PFSK-1 (cell line): ENCODE data around the gene GLRA1.

ENCODE experiments used
- FOXP2 ChIP-seq: optimal IDR thresholded peaks from 2 replicates; pipeline ENCODE3; 2011; ENCODE audit warnings: borderline replicate concordance, control low read depth, inconsistent platforms; ENCODE audit not compliant: insufficient read depth; ENCODE audit errors: extremely low read length, extremely low read depth
- POLR2AphosphoS5 ChIP-seq: IDR thresholded peaks from 2 replicates; pipeline ENCODE4 v1.6.1; 2012; ENCODE audit warnings: low read depth, mild to moderate bottlenecking, control low read depth, low read length, moderate library complexity
- REST ChIP-seq, 2 experiments: IDR thresholded peaks; 2 replicates each; pipeline versions ENCODE4 v1.6.1 to v1.8.0; 2011 to 2012; ENCODE audit warnings: low read depth in 2 of 2, low read length in 2 of 2, control low read depth in 1 of 2, inconsistent platforms in 1 of 2, mild to moderate bottlenecking in 1 of 2, moderate library complexity in 1 of 2; ENCODE audit not compliant: insufficient read depth in 1 of 2
- SIN3A ChIP-seq: IDR thresholded peaks from 2 replicates; pipeline ENCODE4 v1.6.1; 2012; ENCODE audit warnings: mild to moderate bottlenecking, low read length, moderate library complexity, borderline replicate concordance; ENCODE audit not compliant: insufficient read depth
- TAF1 ChIP-seq: IDR thresholded peaks from 2 replicates; pipeline ENCODE4 v1.6.1; 2012; ENCODE audit warnings: low read length, control low read depth, borderline replicate concordance; ENCODE audit not compliant: insufficient read depth

Gene GLRA1

GRCh38 chr5:151904909-151905308 lies 19.7 kb downstream of the GLRA1 start:
- no peak for TF ChIP-seq REST (IDR thresholded peaks at IDR 0.05; ENCODE audit: insufficient read depth in 1 of 2, low read depth in 2 of 2, low read length in 2 of 2)
- TF ChIP-seq SIN3A = no peak
- TF ChIP-seq FOXP2 = no peak
- TF ChIP-seq TAF1 = no peak
- no peak for TF ChIP-seq POLR2AphosphoS5

GRCh38 chr5:151904127-151904526 lies 20.5 kb downstream of the GLRA1 start:
- TF ChIP-seq REST (IDR thresholded peaks at IDR 0.05; ENCODE audit: insufficient read depth in 1 of 2, low read depth in 2 of 2, low read length in 2 of 2) (no peak), TAF1 (no peak)

- no peak for TF ChIP-seq TAF1
- no peak for TF ChIP-seq REST (IDR thresholded peaks at IDR 0.05; ENCODE audit: insufficient read depth in 1 of 2, low read depth in 2 of 2, low read length in 2 of 2)
- no peak for TF ChIP-seq SIN3A
- TF ChIP-seq POLR2AphosphoS5 = no peak
- no peak for TF ChIP-seq FOXP2
Observed at GRCh38 chr5:151903243-151903653, 21.4 kb downstream of the GLRA1 start.

GRCh38 chr5:151902215-151902614 lies 22.4 kb downstream of the GLRA1 start:
- no peak for TF ChIP-seq TAF1
- TF ChIP-seq REST (IDR thresholded peaks at IDR 0.05; ENCODE audit: insufficient read depth in 1 of 2, low read depth in 2 of 2, low read length in 2 of 2) = no peak
- TF ChIP-seq SIN3A = no peak
- no peak for TF ChIP-seq POLR2AphosphoS5
- no peak for TF ChIP-seq FOXP2

GRCh38 chr5:151901611-151902010 lies 23.0 kb downstream of the GLRA1 start:
- no peak for TF ChIP-seq TAF1

GRCh38 chr5:151900891-151901290 lies 23.8 kb downstream of the GLRA1 start:
- TF ChIP-seq POLR2AphosphoS5 (no peak), FOXP2 (no peak), REST (IDR thresholded peaks at IDR 0.05; ENCODE audit: insufficient read depth in 1 of 2, low read depth in 2 of 2, low read length in 2 of 2) (no peak), TAF1 (no peak), SIN3A (no peak)
